ENCODE results near the gene KIF18B.
A peak's percentile ranks its signal among the peaks of the same experiment; 100 is the strongest.

Gene KIF18B

DNA sequence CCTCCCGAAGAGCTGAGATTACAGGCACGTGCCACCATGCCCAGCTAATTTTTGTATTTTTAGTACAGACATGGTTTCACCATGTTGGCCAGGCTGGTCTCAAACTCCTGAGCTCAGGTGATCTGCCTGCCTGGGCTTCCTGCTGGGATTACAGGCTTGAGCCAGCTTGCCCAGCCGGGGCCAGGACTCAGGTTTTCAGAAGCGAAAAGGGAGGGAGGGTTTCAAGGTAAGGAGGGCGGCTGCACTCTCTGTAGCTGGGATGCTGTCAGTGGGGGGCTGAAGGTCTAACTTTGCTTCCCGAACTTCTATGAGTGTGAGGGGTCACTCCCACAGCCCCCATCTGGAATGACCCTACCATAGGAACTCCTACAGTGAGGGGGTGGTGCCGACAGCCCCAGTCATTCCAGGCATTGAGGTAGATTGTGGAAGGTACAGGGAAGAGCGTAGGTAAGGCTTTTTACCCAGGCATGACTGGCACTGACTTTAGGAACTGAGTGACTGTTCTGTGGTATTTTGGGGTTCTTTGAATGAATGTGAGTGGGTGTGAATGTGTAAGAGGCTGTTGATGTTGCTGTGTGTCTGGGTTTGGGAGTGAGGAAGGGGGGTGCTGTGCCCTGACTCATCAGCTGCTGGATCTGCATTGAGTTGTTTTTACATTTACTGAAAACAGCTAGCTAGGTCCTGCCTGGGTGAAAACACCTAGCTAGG is 24.4 kb upstream of the KIF18B start:
- no peak overlapping the region for H3K4me3 ChIP-seq
- peak overlapping the region in 2 of 21 experiments; percentile 17 to 40 for H3K27ac ChIP-seq

GRCh38 chr17:44970136-44970741 is 22.7 kb upstream of the KIF18B start:
- H3K27ac ChIP-seq = peak overlapping the region in 2 of 21 experiments; percentile 17 to 47
- peak overlapping the region; percentile 17 to 46 (median 31) for H3K4me3 ChIP-seq

DNA sequence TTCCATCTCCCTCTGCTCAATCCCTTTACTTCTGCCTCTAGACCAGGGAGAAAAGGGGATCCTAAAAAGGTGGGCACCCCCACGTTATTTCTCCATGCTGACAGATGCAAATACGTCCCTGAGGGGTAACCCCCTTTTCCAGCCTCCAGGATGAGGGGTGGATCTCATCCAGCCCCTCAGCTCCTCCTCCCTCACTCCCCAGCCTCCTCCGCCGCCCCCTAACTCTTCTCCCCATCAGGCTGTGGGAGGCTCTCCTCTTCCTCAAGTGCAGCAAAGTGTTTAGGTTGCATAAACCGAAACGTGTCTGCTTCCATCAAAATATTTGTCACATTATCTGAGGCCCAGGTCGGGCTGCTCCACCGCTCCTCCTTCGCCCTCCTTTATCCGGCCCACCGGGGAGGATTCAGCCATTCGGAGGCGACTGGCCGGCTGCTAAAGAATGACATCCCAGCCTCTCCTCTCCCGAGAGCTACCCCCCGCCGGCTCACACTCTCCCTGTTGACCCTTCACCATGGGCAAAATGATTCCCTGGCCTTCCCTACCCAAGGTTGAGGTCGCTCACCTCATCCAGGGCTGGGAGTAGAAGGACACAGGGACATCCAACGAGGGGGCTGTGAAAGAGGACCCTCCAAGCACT is 21.7 kb upstream of the KIF18B start:
- H3K4me3 ChIP-seq = no peak overlapping the region
- no peak overlapping the region for H3K27ac ChIP-seq

- H3K27ac ChIP-seq = no peak within 1 kb of the TSS
- peak within 1 kb of the TSS; percentile 17 to 45 (median 34) for H3K4me3 ChIP-seq
Measured at GRCh38 chr17:44968225-44969143, 20.9 kb upstream of the KIF18B start, which contains the start of gene C1QL1. Gene C1QL1, minus strand, starts transcription at chr17:44968303. Its CDS starts 255 bp downstream, at chr17:44968048.

- H3K4me3 ChIP-seq = peak overlapping the region in 4 of 7 experiments; percentile 12 to 45 (median 27)
- H3K27ac ChIP-seq = no peak overlapping the region
Measured at GRCh38 chr17:44967907-44968224, 20.3 kb upstream of the KIF18B start.

DNA sequence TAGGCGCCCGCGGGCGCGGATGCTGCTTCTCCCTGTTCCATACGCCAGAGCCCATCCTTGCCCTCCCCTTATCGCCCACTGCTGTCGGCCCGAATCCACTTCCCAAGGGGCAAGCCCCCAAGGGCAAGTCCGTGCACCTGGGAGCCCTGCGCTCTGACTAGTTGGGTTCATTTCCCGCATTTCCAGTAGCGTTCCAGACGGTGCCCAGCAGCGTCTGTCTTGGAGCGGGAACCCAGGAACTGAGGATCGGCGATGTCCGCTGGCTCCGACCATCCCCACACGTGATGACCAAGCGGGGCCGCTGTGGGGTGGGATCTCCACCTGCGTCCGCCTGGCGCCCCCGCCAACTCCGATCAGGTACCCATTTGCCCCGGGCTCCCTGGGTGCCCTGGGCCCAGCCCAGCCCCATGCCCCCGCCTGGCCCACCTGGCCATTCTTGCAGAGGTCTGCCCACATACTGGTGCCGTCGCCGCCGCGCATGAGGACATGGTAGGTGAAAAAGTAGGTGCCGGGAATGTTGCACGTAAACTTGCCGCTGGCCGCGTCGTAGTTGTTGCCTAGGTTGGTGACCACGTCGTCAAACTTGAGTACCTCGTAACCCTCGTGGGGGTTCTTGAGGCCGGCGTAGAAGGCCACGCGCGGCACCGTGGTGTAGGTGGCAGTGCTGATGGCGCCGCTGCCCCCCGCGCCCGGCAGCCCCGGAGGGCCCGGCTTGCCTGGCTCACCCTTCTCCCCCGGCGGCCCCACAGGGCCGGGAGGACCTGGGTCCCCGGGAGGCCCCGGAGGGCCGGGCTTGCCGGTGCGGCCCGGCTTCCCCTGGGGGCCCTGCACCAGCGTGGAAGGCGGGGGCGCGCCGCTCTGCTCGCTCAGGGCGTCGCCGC is 19.7 kb upstream of the KIF18B start:
- Histone ChIP-seq H3K27ac (no peak overlapping the region), H3K4me3 (peak overlapping the region in 4 of 7 experiments; percentile 12 to 45 (median 27))

- no peak overlapping the region for H3K4me3 ChIP-seq
- H3K27ac ChIP-seq = no peak overlapping the region
Measured at GRCh38 chr17:44966348-44967025, 18.9 kb upstream of the KIF18B start.

DNA sequence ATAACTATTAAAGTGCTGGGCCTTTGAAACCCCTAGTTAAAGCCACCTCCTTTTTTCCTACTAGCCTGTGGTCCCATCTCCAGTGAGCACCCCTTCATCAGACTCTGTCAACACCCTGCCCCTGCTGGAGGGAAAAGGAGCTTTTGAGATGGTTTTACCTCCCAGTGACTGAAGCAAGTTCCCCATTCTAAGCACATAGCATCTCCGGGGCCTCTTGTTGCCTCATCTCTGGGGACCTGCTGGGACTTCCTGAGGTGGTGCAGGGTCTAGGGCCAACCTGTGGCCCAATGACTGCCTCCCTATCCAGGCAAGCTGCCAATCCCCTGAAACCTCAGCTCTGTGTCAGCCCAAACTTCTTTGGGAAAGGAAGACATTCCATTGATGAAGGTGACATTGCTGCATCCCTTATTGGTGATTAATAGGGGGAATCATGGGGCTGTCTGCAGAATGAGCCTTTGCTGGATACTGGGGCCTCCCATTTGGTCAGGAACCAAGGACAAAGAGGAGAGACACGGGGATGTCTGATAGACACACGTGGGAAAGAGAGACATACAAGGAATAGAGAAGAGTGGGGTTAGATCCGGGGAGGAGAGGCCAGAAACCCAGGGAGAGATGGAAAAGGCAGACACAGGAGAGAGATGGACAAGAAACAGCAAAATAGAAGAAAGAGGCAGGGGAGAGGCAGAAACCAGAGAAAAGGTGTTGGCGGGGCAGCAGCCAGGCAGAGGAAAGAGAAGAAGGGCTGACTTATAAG is 18.1 kb upstream of the KIF18B start:
- no peak overlapping the region for H3K27ac ChIP-seq
- no peak overlapping the region for H3K4me3 ChIP-seq

DNA sequence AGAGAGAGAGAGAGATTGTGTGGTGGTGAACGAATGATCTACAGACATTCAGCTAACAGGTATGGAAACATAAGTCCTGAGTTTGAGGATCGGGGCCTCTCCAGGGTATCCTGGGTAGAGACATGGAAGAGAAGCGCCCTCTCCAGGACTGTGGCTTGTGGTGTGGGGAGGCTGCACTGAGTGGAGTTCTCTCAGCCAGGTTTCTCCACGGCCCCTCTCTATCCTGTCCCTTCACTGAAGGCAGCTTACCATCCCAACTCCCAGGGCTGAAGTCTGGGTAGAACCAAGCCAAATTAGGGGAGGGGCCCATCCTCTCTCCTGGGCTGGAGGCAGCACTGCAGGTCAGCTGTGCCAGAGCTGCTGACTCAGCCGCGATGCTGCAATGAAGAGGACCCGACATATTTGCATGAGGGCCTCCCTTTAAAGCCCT is 14.4 kb upstream of the KIF18B start:
- no peak overlapping the region for H3K27ac ChIP-seq
- H3K4me3 ChIP-seq = no peak overlapping the region

GRCh38 chr17:44960691-44961090 is 13.1 kb upstream of the KIF18B start:
- no peak overlapping the region for H3K27ac ChIP-seq

DNA sequence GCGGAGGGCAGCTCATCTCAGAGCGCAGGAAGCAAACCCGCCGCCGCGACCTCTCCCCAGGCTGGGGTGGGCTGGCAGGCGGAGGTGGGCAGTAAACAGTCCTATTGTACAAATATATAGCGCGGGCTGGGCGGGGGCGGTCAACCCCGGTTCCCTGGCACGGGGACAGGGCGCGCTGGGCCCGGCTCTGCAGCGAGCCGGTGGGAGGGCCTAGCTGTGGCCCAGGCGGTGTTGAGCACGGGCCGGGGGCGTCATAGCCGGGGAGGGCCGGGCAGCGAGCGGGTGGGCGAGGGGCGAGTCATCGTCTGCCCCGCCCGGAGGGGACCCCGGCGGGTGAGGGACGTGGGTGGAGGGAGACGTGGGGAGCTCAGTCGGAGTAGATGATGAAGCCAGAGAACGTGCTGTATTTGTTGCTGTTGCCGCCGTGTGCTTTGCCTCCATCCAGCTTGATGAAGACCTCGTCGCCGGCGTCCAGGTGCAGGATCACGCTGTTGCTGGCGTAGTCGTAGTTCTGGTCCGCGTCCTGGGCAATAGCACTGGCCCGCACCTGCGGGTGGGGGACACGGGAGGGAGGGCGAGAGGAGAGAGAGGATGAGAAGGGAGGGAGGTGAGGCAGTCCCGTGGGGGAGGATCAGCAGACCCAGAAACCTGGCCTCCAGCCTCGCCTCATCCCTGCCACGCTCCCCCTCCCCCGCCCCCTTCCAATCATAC is 12.4 kb upstream of the KIF18B start:
- Histone ChIP-seq H3K27ac (no peak overlapping the region), H3K4me3 (peak overlapping the region in 1 of 7 experiments; percentile 5)

More at GRCh38 chr17:44960691-44961090, 13.1 kb upstream of the KIF18B start:
- H3K4me3 ChIP-seq = no peak overlapping the region

DNA sequence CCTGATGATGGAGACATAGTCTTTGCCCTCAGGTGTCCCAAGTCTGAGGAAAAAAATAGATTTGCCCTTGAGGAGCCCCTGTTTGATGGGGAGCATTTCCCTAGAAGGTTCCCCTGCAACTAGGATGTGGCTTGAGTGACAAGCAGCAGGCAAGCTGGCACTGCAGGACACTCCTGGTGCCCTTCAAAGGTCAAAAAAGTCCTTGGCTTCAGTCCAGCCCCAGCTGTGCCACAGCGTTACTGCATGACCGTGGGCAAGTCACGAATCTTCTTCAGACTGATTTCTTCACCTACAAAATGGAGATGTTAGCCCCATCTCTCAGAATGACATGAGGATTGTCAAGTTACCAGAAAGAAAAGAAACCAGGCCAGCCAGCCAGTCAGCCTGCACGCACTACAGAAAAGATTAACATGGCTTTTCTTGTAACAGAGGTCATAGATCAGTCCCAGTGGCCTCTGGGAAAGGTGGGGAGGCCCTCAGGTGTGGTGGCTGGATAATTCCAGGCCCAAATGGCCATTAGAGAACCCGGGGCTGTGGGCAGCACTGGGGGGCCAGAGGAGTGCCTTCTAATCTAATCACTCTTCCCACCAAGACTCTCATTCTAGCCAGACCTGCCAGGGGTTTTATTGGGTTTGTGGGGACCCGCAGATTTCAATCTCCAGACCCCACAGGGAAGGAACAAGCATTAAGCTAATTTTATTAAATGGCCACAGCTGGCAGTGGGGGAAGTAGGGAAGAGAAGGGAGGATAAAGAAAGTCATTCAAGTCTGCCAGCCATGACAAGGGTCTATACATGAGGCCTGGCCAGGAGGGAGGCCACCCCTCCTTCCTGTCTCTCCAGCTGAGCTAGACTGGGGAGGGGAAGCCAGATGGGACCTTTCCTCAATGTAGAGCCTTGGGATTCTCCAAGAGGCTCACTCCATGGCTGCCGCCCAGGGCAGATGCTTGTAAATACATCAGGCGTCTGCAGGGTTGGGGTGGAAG is 9.7 kb upstream of the KIF18B start:
- no peak overlapping the region for H3K27ac ChIP-seq
- no peak overlapping the region for H3K4me3 ChIP-seq

DNA sequence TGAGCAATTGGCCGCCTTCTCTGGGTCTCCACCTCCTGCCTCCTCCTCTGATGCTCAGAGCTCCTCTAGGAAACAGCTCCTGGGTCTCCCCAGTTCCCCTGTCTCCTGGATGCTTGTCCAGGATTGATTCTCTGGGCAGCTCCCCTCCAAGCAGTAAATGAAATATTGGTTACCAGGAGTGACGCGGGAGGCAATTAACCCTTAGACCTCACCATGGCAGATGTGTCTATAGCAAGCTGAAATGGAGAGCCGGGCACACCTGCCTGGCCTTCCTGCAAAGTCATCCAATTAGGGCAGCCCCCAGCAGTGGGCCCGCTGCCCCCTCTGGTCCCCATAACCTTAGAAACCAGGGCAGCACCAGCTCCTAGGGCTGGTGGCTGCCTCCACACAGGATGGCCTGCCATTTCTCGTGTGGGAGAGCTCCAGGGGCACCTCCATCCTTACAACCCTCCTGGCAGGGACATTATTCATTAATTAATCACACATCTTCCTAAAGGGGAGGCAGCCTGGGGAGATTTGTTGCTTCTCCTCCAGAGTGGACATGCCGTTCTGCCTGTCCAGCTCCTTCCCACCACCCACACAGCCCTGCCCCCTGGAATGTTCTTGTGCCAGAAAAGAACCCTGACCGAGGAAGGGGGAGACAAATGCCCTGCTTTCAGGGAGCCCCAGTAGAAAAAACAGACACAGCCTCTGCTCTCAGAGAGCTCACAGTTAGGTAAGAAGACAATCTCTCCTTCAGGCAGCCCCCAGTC is 8.3 kb upstream of the KIF18B start:
- Histone ChIP-seq H3K4me3 (no peak overlapping the region), H3K27ac (no peak overlapping the region)

- Histone ChIP-seq H3K27ac (no peak overlapping the region), H3K4me3 (no peak overlapping the region)
Measured at GRCh38 chr17:44952946-44953475, 5.4 kb upstream of the KIF18B start.

DNA sequence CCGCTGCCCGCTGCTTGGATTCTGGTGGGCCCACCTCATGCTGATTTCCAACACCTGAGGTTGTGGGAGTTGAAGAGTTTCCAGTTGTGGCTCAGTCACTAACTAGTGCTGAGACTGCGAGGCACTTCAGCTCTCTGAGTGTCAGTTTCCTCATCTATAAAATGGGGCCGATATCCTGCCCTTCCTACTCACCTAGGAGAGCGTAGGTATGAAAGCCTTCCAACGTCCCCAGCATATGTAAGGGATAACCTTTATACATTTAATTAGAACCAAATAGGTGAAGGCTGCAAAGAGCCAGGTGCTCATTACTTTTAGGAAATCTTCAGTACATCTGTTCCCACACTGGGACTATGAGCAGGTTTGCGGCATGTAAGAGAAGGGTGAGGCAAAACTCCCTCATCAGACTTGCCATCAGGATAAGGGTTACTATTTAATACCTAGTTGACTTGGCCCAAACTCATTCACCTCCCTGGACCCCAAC is 782 bp upstream of the KIF18B start:
- Histone ChIP-seq H3K27ac (peak overlapping the region in 15 of 21 experiments; percentile 2 to 91 (median 72)), H3K4me3 (peak overlapping the region; percentile 54 to 80 (median 65))
